Omental fat pad (tissue), 4 donors: Measurements from ENCODE around the gene MYO16. TPM values are rescaled to one million over a fixed set of nuclear protein-coding genes. Genes with fewer than 3 reads are reported as not detected.

ENCODE experiments used
- ATAC-seq: fragments of 150-250 bp; one replicate; pipeline ENCODE4 v1.9.1; 2016; ENCODE audit warnings: mild to moderate bottlenecking, moderate library complexity; ENCODE audit not compliant: low FRiP score
- DNase-seq: peaks from one replicate; pipeline ENCODE4 v3.0.0-alpha.2; 2019; ENCODE audit warnings: low spot score
- total RNA-seq, 4 donors: library from RNA; depleted of rRNA; stranded (reverse); fragments of >200 nt; gene quantifications; one replicate each; pipeline ENCODE4 v1.1.0, GENCODE V29; 2016
- TF ChIP-seq, protein P1 (sequence below), 3 donors: fragments of 450-650 bp; IDR thresholded peaks; one replicate each; pipeline ENCODE4 v1.5.1; 2016 to 2017; ENCODE audit warnings: antibody characterized with exemption in 3 of 3, mild to moderate bottlenecking in 3 of 3, moderate library complexity in 2 of 3

The MYO16 gene
- total RNA-seq, 4 donors from 2014 or later, result 0.48 to 1.9 (median 0.93) TPM; not detected in 1

DNA sequence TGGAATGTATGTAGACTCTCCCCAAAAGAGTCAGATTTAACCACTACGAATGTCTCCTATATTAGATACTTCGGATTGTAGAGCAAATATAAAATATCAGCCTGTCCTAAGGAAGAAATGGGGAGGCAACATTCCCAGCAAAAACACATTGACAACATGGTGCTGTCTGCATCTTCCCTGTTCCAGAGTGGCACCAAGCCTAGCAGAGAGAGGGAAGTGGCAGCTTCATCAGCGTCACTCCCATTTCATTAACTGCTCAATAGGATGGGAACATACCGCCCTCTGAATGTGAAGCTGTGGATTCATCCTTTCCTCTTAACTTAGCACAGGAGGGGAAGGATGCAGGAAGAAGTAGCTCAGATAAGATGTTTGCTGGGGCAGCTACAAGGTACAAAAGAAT, 45.4 kb downstream of the MYO16 start:
- TF ChIP-seq, protein P1, sequence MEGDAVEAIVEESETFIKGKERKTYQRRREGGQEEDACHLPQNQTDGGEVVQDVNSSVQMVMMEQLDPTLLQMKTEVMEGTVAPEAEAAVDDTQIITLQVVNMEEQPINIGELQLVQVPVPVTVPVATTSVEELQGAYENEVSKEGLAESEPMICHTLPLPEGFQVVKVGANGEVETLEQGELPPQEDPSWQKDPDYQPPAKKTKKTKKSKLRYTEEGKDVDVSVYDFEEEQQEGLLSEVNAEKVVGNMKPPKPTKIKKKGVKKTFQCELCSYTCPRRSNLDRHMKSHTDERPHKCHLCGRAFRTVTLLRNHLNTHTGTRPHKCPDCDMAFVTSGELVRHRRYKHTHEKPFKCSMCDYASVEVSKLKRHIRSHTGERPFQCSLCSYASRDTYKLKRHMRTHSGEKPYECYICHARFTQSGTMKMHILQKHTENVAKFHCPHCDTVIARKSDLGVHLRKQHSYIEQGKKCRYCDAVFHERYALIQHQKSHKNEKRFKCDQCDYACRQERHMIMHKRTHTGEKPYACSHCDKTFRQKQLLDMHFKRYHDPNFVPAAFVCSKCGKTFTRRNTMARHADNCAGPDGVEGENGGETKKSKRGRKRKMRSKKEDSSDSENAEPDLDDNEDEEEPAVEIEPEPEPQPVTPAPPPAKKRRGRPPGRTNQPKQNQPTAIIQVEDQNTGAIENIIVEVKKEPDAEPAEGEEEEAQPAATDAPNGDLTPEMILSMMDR (IDR thresholded peaks at IDR 0.05), result no peak
- ATAC-seq (no peak), DNase-seq (no peak)

DNA sequence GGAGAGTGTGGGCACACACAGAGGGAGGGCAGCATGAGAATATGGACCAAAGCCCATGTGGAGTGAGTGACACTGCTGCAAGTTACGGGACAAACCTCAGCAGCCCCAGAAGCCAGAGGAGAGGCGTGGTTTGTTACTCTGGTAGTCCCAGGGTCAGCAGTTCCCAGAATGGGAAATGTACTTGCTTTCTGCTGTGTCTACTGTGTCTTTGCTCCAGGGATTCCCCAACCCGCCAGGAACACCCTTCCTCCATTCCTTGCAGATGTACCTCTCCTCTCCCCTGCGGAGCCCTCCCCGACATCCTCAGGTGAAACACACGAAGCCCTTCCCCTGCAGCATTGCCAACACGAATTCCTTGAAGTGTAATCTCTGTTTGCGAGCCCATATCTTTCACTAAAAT, 47.2 kb downstream of the MYO16 start:
- ATAC-seq (no peak), DNase-seq (no peak)
- TF ChIP-seq, protein P1 (IDR thresholded peaks at IDR 0.05), result no peak

DNA sequence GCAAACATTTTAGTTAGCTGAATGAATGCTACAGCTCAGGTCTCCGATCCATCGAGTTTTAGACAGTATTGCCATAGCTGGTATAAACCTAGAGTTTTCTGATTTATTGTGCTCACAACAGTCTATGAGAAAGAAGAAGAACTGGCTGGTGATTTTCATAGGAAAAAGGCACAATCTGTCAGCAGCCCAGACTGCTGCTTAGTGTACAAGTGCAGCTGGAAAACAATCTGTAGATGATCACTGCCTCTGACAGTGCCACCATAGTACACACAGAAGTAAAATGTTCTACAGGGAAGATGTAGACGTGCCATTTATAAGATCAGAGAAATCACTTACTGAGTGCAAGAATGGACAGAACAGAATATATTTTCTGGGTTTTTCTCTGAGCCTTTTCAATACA, 48.4 kb downstream of the MYO16 start:
- TF ChIP-seq, protein P1 (IDR thresholded peaks at IDR 0.05), result no peak
- ATAC-seq (no peak), DNase-seq (no peak)

DNA sequence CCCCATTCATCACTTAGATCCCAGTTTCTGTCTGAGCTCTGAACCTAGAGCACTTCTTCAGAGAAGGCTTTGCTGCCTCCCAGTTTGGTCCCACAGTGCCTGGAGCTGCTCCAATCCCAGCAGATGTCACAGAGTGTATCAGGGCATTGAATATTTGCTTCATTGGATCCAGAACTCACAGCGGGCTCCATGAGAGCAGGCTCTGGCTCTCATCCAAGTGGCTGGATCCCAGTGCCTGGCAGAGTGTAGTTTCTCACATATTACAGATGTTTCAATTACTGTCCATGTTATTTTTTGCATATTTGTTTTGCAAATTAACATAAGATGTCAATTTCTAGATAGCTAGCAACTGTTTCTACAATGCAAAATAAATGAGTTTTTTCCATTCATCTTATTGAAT, 50.6 kb downstream of the MYO16 start:
- no peak for ATAC-seq
- TF ChIP-seq, protein P1 (IDR thresholded peaks at IDR 0.05), result no peak
- DNase-seq, result no peak

DNA sequence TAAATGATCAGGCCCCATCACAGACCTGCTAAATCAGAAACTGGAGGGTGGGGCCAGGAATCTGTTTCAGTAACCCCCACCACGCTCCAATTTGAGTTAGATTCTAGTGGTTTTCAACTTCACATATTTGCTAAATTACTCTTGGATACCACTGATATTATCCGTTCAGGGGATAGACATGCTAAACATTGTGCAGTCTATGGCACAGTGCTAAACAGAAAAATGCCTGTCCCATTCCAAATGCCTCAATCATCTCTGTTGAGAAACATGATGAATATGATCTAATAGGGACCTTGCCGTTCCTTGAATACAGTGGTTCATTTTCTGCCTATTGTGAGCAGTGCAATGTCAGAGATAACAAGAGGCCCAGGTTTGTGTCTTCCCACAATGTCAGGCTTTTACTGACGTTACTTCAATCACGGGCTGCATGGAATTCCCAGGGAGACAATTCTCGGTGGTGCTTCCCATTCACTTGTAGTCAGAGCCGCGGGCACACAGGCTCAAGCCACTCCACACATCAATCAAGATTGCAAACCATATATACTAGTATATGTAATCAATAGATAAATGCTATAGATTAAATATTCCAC, 52.7 kb downstream of the MYO16 start:
- no peak for DNase-seq
- ATAC-seq, result no peak
- TF ChIP-seq, protein P1 (IDR thresholded peaks at IDR 0.05), result no peak

DNA sequence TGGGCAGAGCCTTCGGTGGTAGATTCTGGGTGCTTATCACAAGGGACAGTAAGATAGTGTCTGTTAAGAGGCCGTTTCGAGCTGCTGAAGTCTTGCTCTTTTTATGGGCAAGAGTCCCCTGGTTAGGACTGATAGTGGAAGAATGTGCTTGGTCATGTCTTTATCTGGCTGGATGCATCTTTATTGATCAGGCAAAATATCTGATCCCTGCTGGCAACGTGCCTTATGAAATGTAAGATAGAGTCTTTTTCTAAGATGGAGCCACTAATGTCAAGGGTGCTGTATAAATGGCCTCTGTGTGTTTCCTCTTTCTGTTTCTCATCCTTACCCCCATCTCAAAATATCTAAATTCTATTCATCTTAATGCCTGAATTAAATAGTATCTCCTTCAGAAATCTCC, 53.3 kb downstream of the MYO16 start:
- TF ChIP-seq, protein P1 (IDR thresholded peaks at IDR 0.05), result no peak
- ATAC-seq, result no peak

DNA sequence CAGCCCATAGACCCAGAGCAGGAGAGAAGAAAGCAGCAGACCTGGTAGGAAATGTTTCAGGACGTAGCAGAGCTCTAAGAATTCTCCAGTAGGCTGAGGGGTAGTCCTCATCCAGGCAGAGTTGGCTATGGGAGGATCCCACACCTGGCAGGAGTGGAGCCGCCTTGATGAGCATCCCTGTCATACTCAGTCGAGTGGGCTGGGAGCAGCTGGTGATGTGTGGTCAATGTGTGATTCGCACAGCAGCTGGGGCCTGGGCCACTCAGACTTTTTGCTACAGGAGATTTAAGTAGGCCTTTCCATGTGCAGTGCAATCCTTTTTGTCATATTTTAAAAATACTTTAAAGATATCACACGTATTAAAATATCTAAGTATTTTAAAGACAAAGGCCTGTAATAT, 56.6 kb downstream of the MYO16 start:
- ATAC-seq, result no peak

More for the DNA sequence above, 53.3 kb downstream of the MYO16 start:
- no peak for DNase-seq

More for the DNA sequence above, 56.6 kb downstream of the MYO16 start:
- TF ChIP-seq, protein P1 (IDR thresholded peaks at IDR 0.05), result no peak
- DNase-seq, result no peak
